OCI-LY7 (cell line): Measurements from ENCODE around the gene PTPN18. TPM values are rescaled to one million over a fixed set of nuclear protein-coding genes. Genes with fewer than 3 reads are reported as not detected.

Source experiments
- BruUV-seq: library from RNA; stranded (reverse); fragments of 400-500 nt; replicated peaks from 2 replicates; lab custom pipeline; 2021; lab: Mats Ljungman, UMichigan
- CTCF ChIA-PET: fragments of 300-600 bp; sonication (Branson Sonifier 250); formaldehyde crosslinking; loops from one replicate; lab custom pipeline; 2022; ENCODE audit warnings: antibody characterized with exemption; ENCODE audit not compliant: unreplicated experiment; lab: Charles Lee
- POLR2A ChIA-PET: fragments of 300-600 bp; sonication (Branson Sonifier 250); formaldehyde crosslinking; loops from one replicate; lab custom pipeline; 2022; ENCODE audit warnings: antibody characterized with exemption; lab: Charles Lee
- DNase-seq: peaks from one replicate; pipeline ENCODE4 v3.0.0-alpha.2; 2015; ENCODE audit warnings: low spot score
- H2AFZ ChIP-seq: fragments of 200-600 bp; sonication (generic), shearing (Covaris generic); 2 replicates; pipeline ENCODE4 v1.6.1; 2014; ENCODE audit warnings: mild to moderate bottlenecking, antibody characterized with exemption, low read length, moderate library complexity
- H3K27ac ChIP-seq: fragments of 200-600 bp; sonication (generic); 2 replicates; pipeline ENCODE4 v1.5.1; 2014; ENCODE audit warnings: mixed run types, low read depth, mild to moderate bottlenecking, moderate library complexity, low read length, inconsistent platforms; ENCODE audit not compliant: poor library complexity, severe bottlenecking
- H3K36me3 ChIP-seq: fragments of 200-600 bp; sonication (generic); 2 replicates; pipeline ENCODE4 v1.6.1; 2014; ENCODE audit warnings: mild to moderate bottlenecking, antibody characterized with exemption, low read length, moderate library complexity, mixed read lengths; ENCODE audit not compliant: insufficient read depth
- H3K4me1 ChIP-seq: fragments of 200-600 bp; sonication (generic); 2 replicates; pipeline ENCODE4 v1.5.1; 2014; ENCODE audit warnings: mild to moderate bottlenecking, low read length; ENCODE audit not compliant: insufficient read depth, poor library complexity, severe bottlenecking
- H3K4me2 ChIP-seq: fragments of 200-600 bp; sonication (generic); 2 replicates; pipeline ENCODE4 v1.6.1; 2014; ENCODE audit warnings: mild to moderate bottlenecking, low read length
- H3K4me3 ChIP-seq: fragments of 200-600 bp; sonication (generic); 2 replicates; pipeline ENCODE4 v1.5.1; 2014; ENCODE audit warnings: mild to moderate bottlenecking, low read depth, low read length; ENCODE audit not compliant: poor library complexity, severe bottlenecking
- H3K79me2 ChIP-seq: fragments of 200-600 bp; sonication (generic); 2 replicates; pipeline ENCODE4 v1.6.1; 2016; ENCODE audit warnings: low read depth, mild to moderate bottlenecking, low read length, moderate library complexity, mixed read lengths; ENCODE audit not compliant: insufficient read depth
- H3K9me2 ChIP-seq: fragments of 200-600 bp; sonication (generic); 2 replicates; pipeline ENCODE4 v1.6.1; 2016; ENCODE audit warnings: mild to moderate bottlenecking, low read length, mixed read lengths; ENCODE audit not compliant: insufficient read depth
- H3K9me3 ChIP-seq: fragments of 200-600 bp; sonication (generic); 2 replicates; pipeline ENCODE4 v1.6.1; 2014; ENCODE audit warnings: mild to moderate bottlenecking, mixed run types, low read length, mixed read lengths
- H4K20me1 ChIP-seq: fragments of 200-600 bp; sonication (generic); 2 replicates; pipeline ENCODE4 v1.6.1; 2014; ENCODE audit warnings: mild to moderate bottlenecking, antibody characterized with exemption, low read length, moderate library complexity, mixed read lengths; ENCODE audit not compliant: insufficient read depth
- EZH2phosphoT487 ChIP-seq: fragments of 200-600 bp; sonication (generic); IDR thresholded peaks from 2 replicates; pipeline ENCODE4 v1.6.1; 2018; ENCODE audit warnings: low read depth, borderline replicate concordance, mild to moderate bottlenecking, mixed run types, antibody characterized with exemption, low read length, moderate library complexity, mixed read lengths
- intact Hi-C: fragments of 100-400 bp; cut with micrococcal nuclease; formaldehyde crosslinking; loops from one replicate; pipeline ENCODE4 v1.10.0; 2022; ENCODE audit not compliant: unreplicated experiment
- total RNA-seq, 2 experiments: library from RNA; depleted of rRNA in 1 of 2; stranded (reverse); fragments of >200 nt in 1 of 2; shearing (Covaris generic) in 1 of 2; gene quantifications; 2 replicates each; pipeline ENCODE4 v1.2.3, GENCODE V29; 2014 to 2022
- TF ChIP-seq, protein P1 (sequence below): fragments of 200-600 bp; sonication (generic); conservative IDR thresholded peaks from 2 replicates; pipeline ENCODE4 v1.5.1; 2014; ENCODE audit warnings: mild to moderate bottlenecking, antibody characterized with exemption, low read length, moderate library complexity, mixed read lengths

PTPN18 gene
- total RNA-seq, 2 experiments from 2014 or later: 96.6 to 309 TPM

DNA sequence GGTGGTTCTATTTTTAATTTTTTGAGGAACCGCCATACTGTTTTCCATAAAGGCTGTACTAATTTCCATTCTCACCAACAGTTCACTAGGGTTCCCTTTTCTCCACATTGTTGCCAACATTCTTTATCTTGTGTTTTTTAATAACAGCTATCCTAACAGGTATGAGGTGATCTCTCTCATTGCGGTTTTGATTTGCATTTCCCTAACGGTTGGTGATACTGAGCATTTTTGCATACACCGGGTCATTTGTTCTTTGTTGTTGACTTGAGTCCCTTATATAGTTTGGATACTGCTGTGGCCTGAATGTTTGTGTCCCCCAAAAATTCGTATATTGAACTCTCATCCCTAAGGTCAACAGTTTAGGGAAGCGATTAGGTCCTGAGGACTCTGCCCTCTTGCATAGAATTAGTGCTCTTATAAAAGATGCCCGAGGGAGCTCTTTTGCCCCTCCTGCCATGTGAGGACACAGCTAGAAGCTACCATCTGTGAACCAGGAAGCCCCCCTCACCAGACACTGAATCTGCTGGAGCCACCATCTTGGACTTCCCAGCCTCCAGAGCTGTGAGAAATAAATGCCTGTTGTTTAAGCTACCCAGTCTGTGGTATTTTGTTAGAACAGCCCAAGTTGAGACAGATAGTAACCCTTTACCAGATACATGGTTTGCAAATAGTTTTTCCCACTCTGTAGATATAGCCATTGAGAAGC is 8.5 kb upstream of the PTPN18 start:
- H3K27ac ChIP-seq: peak overlapping the region; percentile 96

DNA sequence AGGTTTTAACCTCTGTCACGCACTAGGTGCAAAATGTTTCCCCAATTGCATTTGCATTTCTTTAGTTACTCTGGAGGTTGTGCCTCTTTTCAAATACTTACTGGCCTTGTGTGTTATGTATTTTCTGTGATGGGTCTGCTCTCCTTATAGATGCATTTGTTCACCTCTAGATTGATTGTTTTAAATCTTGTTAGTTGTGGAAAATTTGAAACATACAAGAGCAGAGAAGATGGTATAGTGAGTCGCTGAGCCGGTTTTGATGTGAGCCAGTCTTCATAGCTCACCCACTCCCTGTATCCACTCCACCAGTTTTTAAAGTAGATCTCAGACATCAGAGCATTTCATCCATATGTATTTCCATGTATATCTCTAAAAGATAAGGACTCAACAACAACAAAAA is 6.7 kb upstream of the PTPN18 start:
- H3K4me1 ChIP-seq: peaks cover 97% of the 10 kb centered on the region
- H3K9me2 ChIP-seq: no peaks in the 10 kb centered on the region
- peaks cover 72% of the 10 kb centered on the region for H3K36me3 ChIP-seq
- peak overlapping the region; percentile 99 for H3K4me2 ChIP-seq
- intact Hi-C loops: no loop called here
- peak overlapping the region; percentile 96 for H3K27ac ChIP-seq
- no peaks in the 10 kb centered on the region for H3K9me3 ChIP-seq
- TF ChIP-seq, protein P1, sequence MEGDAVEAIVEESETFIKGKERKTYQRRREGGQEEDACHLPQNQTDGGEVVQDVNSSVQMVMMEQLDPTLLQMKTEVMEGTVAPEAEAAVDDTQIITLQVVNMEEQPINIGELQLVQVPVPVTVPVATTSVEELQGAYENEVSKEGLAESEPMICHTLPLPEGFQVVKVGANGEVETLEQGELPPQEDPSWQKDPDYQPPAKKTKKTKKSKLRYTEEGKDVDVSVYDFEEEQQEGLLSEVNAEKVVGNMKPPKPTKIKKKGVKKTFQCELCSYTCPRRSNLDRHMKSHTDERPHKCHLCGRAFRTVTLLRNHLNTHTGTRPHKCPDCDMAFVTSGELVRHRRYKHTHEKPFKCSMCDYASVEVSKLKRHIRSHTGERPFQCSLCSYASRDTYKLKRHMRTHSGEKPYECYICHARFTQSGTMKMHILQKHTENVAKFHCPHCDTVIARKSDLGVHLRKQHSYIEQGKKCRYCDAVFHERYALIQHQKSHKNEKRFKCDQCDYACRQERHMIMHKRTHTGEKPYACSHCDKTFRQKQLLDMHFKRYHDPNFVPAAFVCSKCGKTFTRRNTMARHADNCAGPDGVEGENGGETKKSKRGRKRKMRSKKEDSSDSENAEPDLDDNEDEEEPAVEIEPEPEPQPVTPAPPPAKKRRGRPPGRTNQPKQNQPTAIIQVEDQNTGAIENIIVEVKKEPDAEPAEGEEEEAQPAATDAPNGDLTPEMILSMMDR: no peak
- TF ChIP-seq EZH2phosphoT487: no peak
- no TSS peak for BruUV-seq
- H4K20me1 ChIP-seq: no peaks in the 10 kb centered on the region
- no peak overlapping the region for H3K4me3 ChIP-seq
- peak; percentile 26 for DNase-seq
- peaks cover 56% of the 10 kb centered on the region for H3K79me2 ChIP-seq
- no peak overlapping the region for H2AFZ ChIP-seq
- ChIA-PET POLR2A (interaction anchor here (10.4 to 15.9 kb wide), 2 partner anchors 27 to 37 kb away, joined by 159 to 251 read pairs; no protein-coding TSS in a partner anchor), CTCF (no interaction called here)

More for the DNA sequence above, 8.5 kb upstream of the PTPN18 start:
- CTCF ChIA-PET: interaction anchor here (0.9 to 1.7 kb wide), 3 partner anchors 9 to 43 kb away, joined by 3 to 6 read pairs (median 4); partner anchors contain the start of gene PTPN18
- peak overlapping the region; percentile 97 for H3K4me3 ChIP-seq
- intact Hi-C loops: no loop called here
- H4K20me1 ChIP-seq: no peaks in the 10 kb centered on the region
- POLR2A ChIA-PET: interaction anchor here (1.2 to 15.9 kb wide), 5 partner anchors 8 to 39 kb away, joined by 3 to 251 read pairs (median 18); no protein-coding TSS in a partner anchor
- peak; percentile 80 for DNase-seq
- H3K4me1 ChIP-seq: peaks cover 79% of the 10 kb centered on the region
- peaks cover 77% of the 10 kb centered on the region for H3K36me3 ChIP-seq
- H3K9me2 ChIP-seq: no peaks in the 10 kb centered on the region
- peaks cover 65% of the 10 kb centered on the region for H3K79me2 ChIP-seq
- no peaks in the 10 kb centered on the region for H3K9me3 ChIP-seq
- TF ChIP-seq, protein P1: no peak
- H2AFZ ChIP-seq: no peak overlapping the region
- H3K4me2 ChIP-seq: peak overlapping the region; percentile 99
- BruUV-seq: TSS peak; percentile 44
